Vagina (tissue), 2 donors: ENCODE results near the gene PHAF1. TPM values are rescaled to one million over a fixed set of nuclear protein-coding genes. Genes with fewer than 3 reads are reported as not detected.

Experiments
- DNase-seq, 2 donors: peaks; one replicate each; pipeline ENCODE4 v3.0.0-alpha.2; 2017; ENCODE audit errors: extremely low spot score in 2 of 2
- H3K27ac ChIP-seq: fragments of 200-600 bp; sonication (generic); one replicate; pipeline ENCODE4 v1.5.1; 2019
- H3K27me3 ChIP-seq: fragments of 200-600 bp; sonication (generic); one replicate; pipeline ENCODE4 v1.5.1; 2019
- H3K36me3 ChIP-seq, 2 donors: fragments of 200-600 bp; sonication (generic); one replicate each; pipeline ENCODE4 v1.5.1; 2017 to 2019
- H3K4me1 ChIP-seq: fragments of 200-600 bp; sonication (generic); one replicate; pipeline ENCODE4 v1.5.1; 2019
- H3K4me3 ChIP-seq, 2 donors: fragments of 200-600 bp; sonication (generic); 1 replicate in 1 of 2; 2 replicates in 1 of 2; pipeline ENCODE4 v1.5.1; 2016 to 2019
- H3K9me3 ChIP-seq: fragments of 200-600 bp; sonication (generic); one replicate; pipeline ENCODE4 v1.5.1; 2019
- CTCF ChIP-seq, 3 experiments: fragments of 450-650 bp in 2 of 3; fragments of 200-600 bp in 1 of 3; sonication (generic) in 1 of 3; IDR thresholded peaks; one replicate each; pipeline ENCODE4 v1.5.1; 2017 to 2019; ENCODE audit warnings: antibody characterized with exemption in 3 of 3, mild to moderate bottlenecking in 2 of 3, moderate library complexity in 2 of 3
- POLR2A ChIP-seq, 2 donors: fragments of 450-650 bp; IDR thresholded peaks; one replicate each; pipeline ENCODE4 v1.6.1; 2017; ENCODE audit warnings: antibody characterized with exemption in 2 of 2, mild to moderate bottlenecking in 2 of 2, moderate library complexity in 2 of 2
- POLR2AphosphoS5 ChIP-seq, 2 donors: sonication (generic); formaldehyde crosslinking; IDR thresholded peaks; one replicate each; pipeline ENCODE4 v1.9.0; 2017; ENCODE audit warnings: antibody characterized with exemption in 2 of 2, mild to moderate bottlenecking in 2 of 2, low read depth in 1 of 2; ENCODE audit not compliant: insufficient read depth in 1 of 2
- intact Hi-C: fragments of 100-400 bp; cut with DNase I; formaldehyde crosslinking; loops from one replicate; pipeline ENCODE4 v1.15.1; 2023
- total RNA-seq: library from RNA; depleted of rRNA; stranded (reverse); fragments of >200 nt; gene quantifications from one replicate; pipeline ENCODE4 v1.2.3, GENCODE V29; 2016

Gene PHAF1
- total RNA-seq, 1 donor from 2014 or later: 23.3 TPM

GRCh38 chr16:67077871-67078270 is 31.9 kb upstream of the PHAF1 start:
- Histone ChIP-seq H3K27me3 (no peaks in the 10 kb centered on the region), H3K9me3 (no peaks in the 10 kb centered on the region), H3K4me1 (no peaks in the 10 kb centered on the region), H3K36me3 (peaks cover 0 to 13% of the 10 kb centered on the region in 2 donors), H3K4me3 (no peak overlapping the region), H3K27ac (no peak overlapping the region)
- no peak for TF ChIP-seq POLR2AphosphoS5 (IDR thresholded peaks at IDR 0.05; ENCODE audit: insufficient read depth in 1 of 2, low read depth in 1 of 2)
- no peak for TF ChIP-seq POLR2A (IDR thresholded peaks at IDR 0.05)
- intact Hi-C loops: no loop called here
- no peak for DNase-seq

GRCh38 chr16:67082100-67082499 is 27.6 kb upstream of the PHAF1 start:
- DNase-seq: no peak
- TF ChIP-seq POLR2AphosphoS5 (IDR thresholded peaks at IDR 0.05; ENCODE audit: insufficient read depth in 1 of 2, low read depth in 1 of 2): no peak
- TF ChIP-seq CTCF (IDR thresholded peaks at IDR 0.05): no peak
- TF ChIP-seq POLR2A (IDR thresholded peaks at IDR 0.05): no peak
- H3K4me1 ChIP-seq: peaks cover 6% of the 10 kb centered on the region
- H3K9me3 ChIP-seq: no peaks in the 10 kb centered on the region
- peaks cover 0 to 20% of the 10 kb centered on the region in 2 donors for H3K36me3 ChIP-seq
- no peak overlapping the region for H3K4me3 ChIP-seq
- intact Hi-C loops: no loop called here
- H3K27me3 ChIP-seq: no peaks in the 10 kb centered on the region
- H3K27ac ChIP-seq: no peak overlapping the region

GRCh38 chr16:67082891-67083290 is 26.9 kb upstream of the PHAF1 start:
- no peaks in the 10 kb centered on the region for H3K9me3 ChIP-seq
- peaks cover 10% of the 10 kb centered on the region for H3K4me1 ChIP-seq
- H3K4me3 ChIP-seq: no peak overlapping the region
- H3K27me3 ChIP-seq: no peaks in the 10 kb centered on the region
- intact Hi-C loops: no loop called here
- H3K27ac ChIP-seq: no peak overlapping the region
- DNase-seq: no peak
- TF ChIP-seq POLR2AphosphoS5 (IDR thresholded peaks at IDR 0.05; ENCODE audit: insufficient read depth in 1 of 2, low read depth in 1 of 2) (no peak), CTCF (IDR thresholded peaks at IDR 0.05) (no peak), POLR2A (IDR thresholded peaks at IDR 0.05) (no peak)
- peaks cover 0 to 17% of the 10 kb centered on the region in 2 donors for H3K36me3 ChIP-seq

GRCh38 chr16:67084345-67085028 is 25.3 kb upstream of the PHAF1 start:
- Histone ChIP-seq H3K9me3 (no peaks in the 10 kb centered on the region), H3K36me3 (peaks cover 0 to 16% of the 10 kb centered on the region in 2 donors), H3K4me3 (no peak overlapping the region), H3K27ac (no peak overlapping the region), H3K4me1 (peaks cover 10% of the 10 kb centered on the region), H3K27me3 (no peaks in the 10 kb centered on the region)
- intact Hi-C loops: no loop called here
- no peak for DNase-seq
- TF ChIP-seq POLR2A (IDR thresholded peaks at IDR 0.05) (no peak), POLR2AphosphoS5 (IDR thresholded peaks at IDR 0.05; ENCODE audit: insufficient read depth in 1 of 2, low read depth in 1 of 2) (no peak), CTCF (IDR thresholded peaks at IDR 0.05) (no peak)

GRCh38 chr16:67086822-67087221 is 22.9 kb upstream of the PHAF1 start:
- H3K27me3 ChIP-seq: no peaks in the 10 kb centered on the region
- no peak overlapping the region for H3K27ac ChIP-seq
- no peaks in the 10 kb centered on the region for H3K9me3 ChIP-seq
- peaks cover 10% of the 10 kb centered on the region for H3K4me1 ChIP-seq
- intact Hi-C loops: no loop called here
- no peak for DNase-seq
- peaks cover 0 to 18% of the 10 kb centered on the region in 2 donors for H3K36me3 ChIP-seq
- no peak overlapping the region for H3K4me3 ChIP-seq
- no peak for TF ChIP-seq POLR2A (IDR thresholded peaks at IDR 0.05)
- no peak for TF ChIP-seq CTCF (IDR thresholded peaks at IDR 0.05)
- TF ChIP-seq POLR2AphosphoS5 (IDR thresholded peaks at IDR 0.05; ENCODE audit: insufficient read depth in 1 of 2, low read depth in 1 of 2): no peak
